ENCODE data around the gene DRAXIN.

Gene DRAXIN

GRCh38 chr1:11712285-11712684 lies 20.8 kb downstream of the DRAXIN start:
- no peak for DNase-seq

DNA sequence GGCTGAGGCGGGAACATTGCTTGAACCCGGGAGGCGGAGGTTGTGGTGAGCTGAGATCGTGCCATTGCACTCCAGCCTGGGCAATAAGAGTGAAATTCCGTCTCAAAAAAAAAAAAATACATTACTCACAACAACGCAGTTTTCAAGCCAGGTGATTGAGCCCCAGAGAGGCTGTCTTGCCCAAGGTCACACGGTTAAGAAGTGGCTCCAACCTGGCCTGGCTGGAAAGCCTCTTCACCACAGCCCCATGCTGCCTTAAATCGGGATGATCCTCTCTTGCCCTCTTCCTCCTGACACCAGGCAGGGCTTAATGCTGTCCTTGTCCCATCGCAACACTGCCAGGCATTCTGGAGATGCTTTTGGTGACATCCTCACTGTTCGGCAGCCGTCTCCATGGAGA lies 21.6 kb downstream of the DRAXIN start:
- no peak for DNase-seq

GRCh38 chr1:11714831-11715575 lies 23.5 kb downstream of the DRAXIN start:
- no peak for DNase-seq

DNA sequence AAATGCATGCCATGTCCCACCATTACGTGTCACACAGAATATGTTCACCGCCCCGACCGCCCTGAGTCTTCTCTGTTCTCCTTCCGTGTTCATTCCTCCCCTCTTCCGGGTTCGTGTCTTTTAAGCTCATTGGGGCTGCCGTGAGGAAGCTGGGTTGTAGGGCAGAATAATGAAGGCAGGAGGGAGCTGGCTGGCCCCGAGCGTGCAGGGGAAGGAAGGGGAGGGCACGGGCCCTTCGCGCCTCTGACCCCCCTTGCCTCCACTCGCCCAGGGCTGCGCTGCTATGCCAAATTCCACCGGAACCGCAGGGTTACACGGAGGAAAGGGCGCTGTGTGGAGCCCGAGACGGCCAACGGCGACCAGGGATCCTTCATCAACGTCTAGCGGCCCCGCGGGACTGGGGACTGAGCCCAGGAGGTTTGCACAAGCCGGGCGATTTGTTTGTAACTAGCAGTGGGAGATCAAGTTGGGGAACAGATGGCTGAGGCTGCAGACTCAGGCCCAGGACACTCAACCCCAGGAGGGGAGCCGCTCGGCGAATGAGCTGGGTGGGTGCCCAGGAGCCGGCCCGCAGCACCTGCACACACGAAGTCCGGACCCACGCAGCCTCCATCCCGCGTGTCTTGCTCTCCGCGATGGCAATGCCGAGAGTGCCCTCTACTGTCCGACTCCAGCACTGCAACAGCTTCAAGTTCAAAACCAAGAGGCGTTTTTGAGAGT lies 28.0 kb downstream of the DRAXIN start:
- peak; percentile 80 for DNase-seq

- no peak for DNase-seq
These were observed 28.5 kb downstream of the DRAXIN start for GRCh38 chr1:11720033-11720376.

GRCh38 chr1:11720525-11720924 lies 29.0 kb downstream of the DRAXIN start:
- DNase-seq, result no peak

DNA sequence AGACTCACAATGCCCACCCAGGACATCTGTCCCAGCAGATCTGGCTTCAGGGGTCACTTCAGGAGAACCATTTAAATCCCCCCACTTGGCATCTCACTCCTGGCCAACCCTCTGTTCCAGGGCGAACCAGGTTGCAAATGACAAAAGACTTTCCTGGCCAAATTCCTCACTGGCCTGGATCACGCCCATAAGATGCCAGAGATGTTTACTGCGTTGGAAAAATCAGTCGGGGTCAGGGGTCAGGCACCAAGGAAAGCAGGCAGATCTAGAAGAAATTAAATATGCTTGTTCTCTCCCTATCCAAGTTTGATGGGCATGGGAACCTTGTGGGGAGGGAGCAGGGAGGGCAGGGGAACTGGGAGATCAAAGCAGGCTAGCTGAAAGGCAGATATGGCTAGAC lies 29.8 kb downstream of the DRAXIN start:
- no peak for DNase-seq

DNA sequence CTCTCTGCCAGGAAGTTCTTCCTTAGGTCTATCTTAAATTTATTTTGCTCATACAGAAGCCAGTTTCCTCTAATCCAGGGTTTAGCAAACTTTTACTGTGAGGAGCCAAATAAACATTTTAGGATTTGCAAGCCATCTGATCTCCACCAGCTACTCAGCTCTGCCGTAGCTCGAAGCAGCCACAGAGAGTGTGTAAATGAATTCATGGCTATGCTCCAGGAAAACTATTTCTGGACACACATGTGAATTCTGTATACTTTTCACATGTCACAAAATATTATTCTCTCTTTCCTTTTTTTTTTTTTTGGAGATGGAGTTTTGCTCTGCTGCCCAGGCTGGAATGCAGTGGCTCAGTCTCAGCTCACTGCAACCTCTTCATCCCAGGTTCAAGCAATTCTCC lies 31.0 kb downstream of the DRAXIN start:
- no peak for DNase-seq

DNA sequence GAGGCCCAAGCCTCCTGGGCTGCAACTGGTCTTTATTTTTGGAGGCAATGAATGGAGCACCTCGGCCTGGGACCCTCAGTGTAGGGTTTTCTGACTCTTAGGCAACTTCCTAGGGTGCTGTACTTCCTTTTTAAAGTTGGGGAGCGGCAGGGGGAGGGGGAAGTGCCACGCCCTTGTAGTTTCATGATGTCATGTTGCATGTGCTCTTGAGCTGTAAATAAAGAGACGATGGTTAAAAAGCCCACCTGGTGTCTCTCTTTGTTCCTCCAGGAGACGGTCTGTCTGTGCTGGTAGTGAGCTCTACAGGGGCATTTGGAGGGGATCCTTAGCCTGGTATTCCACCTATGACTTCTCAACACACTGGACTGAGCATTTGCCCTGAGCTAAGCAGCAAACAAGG lies 34.1 kb downstream of the DRAXIN start:
- no peak for DNase-seq

- no peak for DNase-seq
These were observed 35.6 kb downstream of the DRAXIN start for GRCh38 chr1:11727119-11727518.

- no peak for DNase-seq
These were observed 36.8 kb downstream of the DRAXIN start for GRCh38 chr1:11728126-11728806.

DNA sequence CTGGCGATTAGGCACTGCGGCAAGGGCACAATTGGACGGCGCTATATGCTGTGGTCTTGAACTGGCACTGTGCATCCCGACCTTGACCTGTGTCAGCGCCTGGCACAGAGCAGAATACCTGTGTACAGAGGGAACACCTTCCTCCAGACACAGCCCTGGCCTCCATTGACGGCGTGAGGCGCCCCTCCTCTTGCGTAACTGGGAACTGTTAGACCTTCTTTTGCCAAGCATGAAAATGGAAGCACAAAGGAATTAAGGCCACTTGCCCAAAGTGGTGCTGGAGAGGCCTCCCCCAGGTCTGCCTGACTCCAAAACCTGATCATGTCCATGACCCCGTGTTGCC lies 37.6 kb downstream of the DRAXIN start:
- DNase-seq, result no peak

DNA sequence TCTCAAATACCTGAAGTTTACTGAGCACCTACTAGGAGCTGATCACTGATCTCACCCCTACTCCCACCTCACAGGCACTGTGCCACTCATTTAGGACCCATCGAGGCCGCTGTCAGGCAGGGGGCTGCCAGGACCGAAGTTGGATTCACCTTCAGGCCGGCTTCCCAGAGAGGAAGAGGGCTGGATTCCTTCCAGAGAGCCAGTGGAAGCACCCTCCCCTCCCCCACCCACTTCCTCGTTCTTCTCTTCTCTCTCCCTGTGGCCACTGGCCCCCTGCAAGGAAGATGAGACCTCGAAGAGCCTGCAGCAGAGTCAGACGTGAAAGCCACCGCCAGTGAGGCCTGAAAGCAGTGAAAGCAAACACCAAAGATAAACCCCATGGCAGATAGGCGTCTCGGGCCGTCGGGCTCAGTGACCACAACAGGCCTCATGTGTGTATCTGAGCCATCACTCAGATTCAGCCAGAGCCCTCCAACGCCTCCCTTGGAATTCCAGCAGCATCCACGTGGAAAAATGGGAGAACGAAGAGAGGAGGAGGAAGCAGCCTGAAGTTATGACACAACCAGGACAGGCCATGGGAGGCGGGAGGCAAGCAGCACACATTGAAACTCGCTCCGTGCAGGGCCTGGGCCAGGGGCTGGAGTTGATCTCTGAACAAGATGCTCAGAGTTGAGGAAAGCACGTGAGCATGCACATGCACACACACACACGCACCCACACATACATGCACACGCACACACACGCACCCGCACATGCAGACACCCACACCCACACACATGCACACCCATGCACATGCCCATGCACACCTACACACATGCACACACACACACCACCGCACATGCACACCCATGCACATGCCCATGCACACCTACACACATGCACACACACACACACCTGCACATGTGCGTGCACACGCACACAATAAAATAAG lies 38.3 kb downstream of the DRAXIN start:
- DNase-seq, result peak; percentile 48

DNA sequence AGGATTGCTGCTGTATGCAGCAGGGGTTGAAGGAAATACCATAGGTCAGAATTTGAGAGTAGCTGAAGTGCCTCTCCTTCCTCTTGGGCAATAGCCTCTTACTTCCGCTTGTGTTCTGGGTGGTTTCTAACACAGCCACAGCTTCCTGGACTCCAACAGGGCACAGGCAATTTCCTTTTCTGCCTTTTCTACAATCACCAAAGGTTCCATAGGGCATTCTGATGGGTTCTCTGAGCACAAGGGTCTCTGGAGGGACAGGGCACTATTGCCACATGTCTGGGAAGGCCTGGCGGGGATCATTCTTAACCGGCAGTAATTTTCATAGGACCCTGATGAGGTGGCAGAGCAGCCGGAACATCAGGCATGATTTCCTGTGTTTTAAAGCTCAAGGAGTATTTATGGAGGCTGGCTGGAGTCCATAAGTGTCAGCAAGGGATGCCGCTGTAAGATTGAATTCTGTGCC lies 39.0 kb downstream of the DRAXIN start:
- DNase-seq, result peak; percentile 63

DNA sequence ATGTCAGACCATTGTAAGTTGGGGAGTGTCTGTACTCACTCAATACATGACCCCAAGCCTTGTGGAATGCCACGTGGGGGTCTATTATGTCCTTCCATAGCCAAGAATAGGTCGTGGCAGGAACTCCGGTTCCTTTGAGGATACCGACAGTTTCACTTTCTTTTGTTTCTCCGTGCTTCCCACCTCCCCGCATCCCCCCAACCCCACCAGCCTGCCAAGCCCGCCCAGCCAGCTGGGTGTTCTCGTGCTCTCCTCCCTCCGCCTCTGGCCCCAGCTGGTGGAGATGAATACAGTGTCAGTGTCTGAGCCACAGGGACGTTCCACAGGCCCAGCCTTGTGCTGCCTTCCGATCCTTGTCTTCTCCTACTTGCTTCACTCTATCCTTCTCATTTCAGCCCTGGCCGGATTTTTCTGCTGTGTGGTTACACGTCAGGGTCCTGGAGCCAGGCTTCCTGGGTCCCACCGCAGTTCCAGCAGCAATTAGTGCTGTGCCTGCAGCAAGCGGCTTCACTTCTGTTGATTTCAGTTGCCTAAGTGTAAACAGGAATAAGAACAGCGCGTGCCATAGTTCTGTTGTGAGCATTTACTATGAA lies 40.3 kb downstream of the DRAXIN start:
- no peak for DNase-seq

DNA sequence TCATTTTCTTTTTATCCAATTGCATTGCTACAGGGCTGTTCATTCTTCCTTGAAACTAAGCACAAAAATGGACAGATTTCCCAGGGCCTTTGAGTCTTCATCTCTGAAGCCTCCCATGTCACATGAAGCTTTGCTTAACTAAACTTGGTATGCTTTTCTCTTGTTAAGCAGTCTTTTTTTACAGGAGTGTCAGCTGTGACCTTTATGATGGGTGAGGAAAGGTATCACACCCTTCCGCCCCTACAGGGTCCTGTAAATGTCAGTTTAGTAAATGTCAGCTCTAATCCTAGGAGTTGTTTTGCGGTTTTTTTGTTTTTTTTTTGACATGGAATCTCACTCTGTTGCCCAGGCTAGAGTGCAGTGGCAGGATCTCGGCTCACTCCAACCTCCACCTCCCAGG lies 41.8 kb downstream of the DRAXIN start:
- DNase-seq, result no peak

DNA sequence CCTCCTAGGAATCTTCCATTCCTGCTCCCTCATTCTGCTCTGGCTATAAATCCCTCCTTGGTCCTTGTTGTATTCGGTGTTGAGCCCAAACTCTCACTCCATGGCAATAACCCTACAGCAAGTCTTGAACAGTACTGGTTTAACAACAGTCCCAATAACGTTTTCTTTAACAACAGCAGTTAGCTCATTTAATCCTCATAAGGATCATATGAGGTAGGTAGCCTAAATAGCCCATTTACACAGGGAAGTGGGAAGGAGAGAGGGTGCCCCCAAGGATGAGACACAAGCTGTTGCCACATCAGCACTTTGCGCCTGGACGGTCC lies 44.0 kb downstream of the DRAXIN start:
- DNase-seq, result no peak

DNA sequence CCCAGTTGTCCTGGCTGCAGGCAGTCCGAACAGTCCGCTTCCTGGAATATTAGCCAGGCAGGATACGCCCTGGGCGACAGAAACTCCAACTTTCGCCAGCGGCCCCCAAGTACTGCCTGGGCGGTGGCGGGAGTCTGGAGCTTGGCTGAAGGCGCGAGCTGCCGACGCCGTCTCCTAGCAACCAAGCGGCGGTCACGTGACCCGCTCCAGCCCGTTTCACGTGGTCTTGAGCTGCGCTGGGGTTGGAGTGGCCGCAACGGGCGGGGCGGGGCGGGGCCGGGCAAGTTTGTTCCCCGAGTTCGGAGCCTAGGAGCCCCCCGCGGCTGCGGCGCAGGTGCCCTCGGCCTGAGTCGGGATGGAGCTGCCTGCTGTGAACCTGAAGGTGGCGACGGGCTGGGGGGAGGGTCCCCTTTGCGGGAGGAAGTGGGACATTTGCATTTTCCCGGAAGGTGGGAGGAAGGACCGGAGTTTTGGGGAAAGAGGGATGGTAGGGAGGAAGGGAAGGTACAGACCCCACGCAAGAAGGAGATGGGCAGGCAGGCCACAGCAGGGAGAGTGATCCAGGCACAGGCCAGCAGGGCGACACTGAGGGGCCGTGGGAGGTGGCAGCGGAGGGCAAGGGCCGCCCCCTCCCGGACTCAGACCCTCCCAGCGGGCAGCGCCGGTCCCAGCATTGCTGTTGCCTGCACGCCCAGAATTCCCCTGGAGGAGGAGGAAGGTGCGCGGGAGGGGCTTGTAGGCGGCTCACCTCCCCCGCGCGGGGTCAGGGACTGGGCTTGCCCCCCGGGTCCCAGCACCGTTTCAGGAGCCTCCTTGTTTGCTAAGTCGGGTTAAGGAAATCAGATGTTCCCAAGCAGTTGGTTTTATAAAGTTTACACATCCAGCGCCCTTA lies 44.6 kb downstream of the DRAXIN start, which contains the start of gene AGTRAP:
TSS of gene AGTRAP (plus strand) at position 283 of the 892 bp plus-strand sequence. CDS start at position 356, 73 bp downstream.
- DNase-seq, result peak; percentile 31

DNA sequence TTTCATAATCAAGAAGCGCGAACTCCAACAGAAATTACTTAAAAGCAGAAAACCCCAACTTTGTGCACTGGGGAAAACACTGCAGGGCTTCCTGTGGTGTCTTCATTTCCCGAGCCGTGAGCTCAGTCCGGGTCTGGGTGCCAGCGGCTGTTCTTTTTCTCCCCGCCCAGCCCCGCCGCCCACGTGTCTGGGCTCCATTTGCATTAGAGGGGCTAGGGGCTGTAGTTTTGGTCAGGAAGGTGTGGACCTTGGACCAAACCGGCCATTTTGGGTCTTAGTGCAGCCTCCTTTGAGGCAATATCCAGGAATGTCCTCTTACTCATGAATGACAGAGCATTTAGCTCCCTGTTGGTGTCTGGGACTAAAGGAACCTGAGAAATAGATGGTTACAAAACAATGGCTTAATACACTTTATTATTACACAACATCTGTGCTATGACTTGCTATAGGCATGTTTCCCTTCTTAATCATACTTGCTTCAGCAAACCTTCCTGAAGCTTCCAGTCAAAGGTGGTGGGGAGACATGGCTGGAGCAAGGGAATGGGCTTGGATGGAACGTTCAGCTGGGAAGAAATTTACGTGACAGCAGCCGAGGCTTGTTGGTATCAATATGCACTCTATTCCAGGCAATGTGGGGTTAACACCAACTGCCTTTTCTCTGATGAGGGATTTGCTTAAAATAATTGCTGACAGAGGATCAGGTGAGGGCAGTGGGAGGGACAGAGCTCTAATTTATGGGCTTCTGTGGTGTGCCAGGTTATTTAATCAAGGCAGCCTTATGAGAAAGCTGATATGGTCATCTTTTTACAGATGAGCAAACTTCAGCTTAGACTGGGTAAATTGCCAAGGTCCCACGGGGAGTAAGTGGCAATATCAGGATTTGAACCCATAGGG lies 45.5 kb downstream of the DRAXIN start:
- DNase-seq, result peak; percentile 57

DNA sequence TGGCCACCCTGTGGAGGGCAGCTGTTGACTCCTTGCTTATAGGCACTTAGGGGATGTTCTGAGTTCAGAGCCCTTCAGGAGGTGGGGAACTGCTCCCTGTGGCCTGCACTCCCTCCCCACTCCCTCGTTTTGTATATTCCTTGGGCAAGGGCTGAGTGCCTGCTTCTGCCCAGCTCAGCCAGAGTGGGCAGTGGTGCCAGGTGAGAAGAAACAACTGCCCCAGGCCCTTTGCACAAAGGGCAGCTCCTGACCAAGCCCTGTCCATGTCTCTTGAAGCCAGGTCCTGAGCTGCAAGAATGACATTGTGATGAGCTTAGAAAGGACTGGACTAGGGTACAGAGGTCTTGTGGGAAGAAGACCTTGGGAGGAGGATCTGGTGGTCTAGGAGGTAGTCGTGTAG lies 46.6 kb downstream of the DRAXIN start:
- no peak for DNase-seq
